Measurements from ENCODE around the gene NPHP3. TPM values are rescaled to one million over a fixed set of nuclear protein-coding genes. Genes with fewer than 3 reads are reported as not detected.

The NPHP3 gene
- total and polyA plus RNA-seq, 4 experiments from 2014 or later: 1.7 to 72.9 (median 36.0) TPM

Other genes starting within 250 kb of the NPHP3 start
- under 1 TPM in 1 of 2 experiments, not detected in 1; 0.17 TPM for gene ACKR4, start 125.1 kb downstream of the NPHP3 start, total RNA-seq
- under 1 TPM in 1 of 2 donors, not detected in 1; 0.22 TPM for gene ACKR4, start 125.1 kb downstream of the NPHP3 start, polyA plus RNA-seq
- 10 to 100 TPM; 21.6 to 26.9 TPM for gene ACAD11, start 62.6 kb downstream of the NPHP3 start, total RNA-seq
- 1 to 10 TPM; 1.7 to 4.6 TPM for gene ACAD11, start 62.6 kb downstream of the NPHP3 start, polyA plus RNA-seq
- gene UBA5, start 62.1 kb downstream of the NPHP3 start, total RNA-seq: 10 to 100 TPM; 33.0 to 33.7 TPM
- gene UBA5, start 62.1 kb downstream of the NPHP3 start, polyA plus RNA-seq: 10 to 100 TPM; 33.1 to 44.5 TPM